Vagina (tissue), 2 donors: ENCODE data around the gene ITGA4.

Experiments used
- CTCF ChIP-seq, 3 experiments: fragments of 450-650 bp in 2 of 3; fragments of 200-600 bp in 1 of 3; sonication (generic) in 1 of 3; IDR thresholded peaks; one replicate each; pipeline ENCODE4 v1.5.1; 2017 to 2019; ENCODE audit warnings: antibody characterized with exemption in 3 of 3, mild to moderate bottlenecking in 2 of 3, moderate library complexity in 2 of 3
- POLR2A ChIP-seq, 2 donors: fragments of 450-650 bp; IDR thresholded peaks; one replicate each; pipeline ENCODE4 v1.6.1; 2017; ENCODE audit warnings: antibody characterized with exemption in 2 of 2, mild to moderate bottlenecking in 2 of 2, moderate library complexity in 2 of 2

DNA sequence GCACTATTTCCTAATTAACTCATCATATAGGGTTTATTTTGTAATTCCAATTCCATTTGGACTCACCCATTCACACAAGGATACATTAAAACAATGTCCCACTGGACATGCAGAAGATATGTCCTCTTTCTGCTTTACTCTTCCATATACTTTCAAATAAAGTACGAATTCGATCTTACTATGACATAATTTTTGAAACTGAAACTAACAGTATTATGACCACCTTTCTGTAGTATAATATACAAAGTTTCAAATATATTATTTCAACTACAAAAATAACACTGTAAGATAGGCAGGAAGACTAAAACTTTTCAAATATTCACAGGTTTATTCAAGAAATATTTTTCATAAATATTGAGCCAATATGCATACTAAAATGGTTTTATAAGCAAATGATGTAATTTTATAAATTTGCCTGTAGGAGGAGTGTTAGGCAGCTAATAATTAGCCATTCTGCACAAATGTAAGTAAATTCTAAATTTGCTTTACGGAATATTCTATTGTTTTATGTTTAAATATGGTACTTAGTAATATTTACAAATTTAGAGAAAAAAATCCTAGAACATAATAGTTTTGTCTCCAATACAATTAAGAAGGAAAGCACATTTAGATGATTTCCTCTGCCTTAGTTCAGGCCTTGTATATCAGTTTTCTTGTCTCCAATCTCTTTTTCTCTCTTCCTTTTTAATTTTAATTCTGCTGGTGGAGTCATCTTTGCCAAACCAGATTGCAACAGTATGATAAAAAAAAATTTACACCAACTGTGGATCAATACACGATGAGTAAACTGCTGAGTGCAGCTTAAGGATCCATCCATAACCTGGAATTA lies 113.9 kb downstream of the ITGA4 start:
- TF ChIP-seq CTCF (IDR thresholded peaks at IDR 0.05) (no peak), POLR2A (IDR thresholded peaks at IDR 0.05) (no peak)
